Right atrium auricular region (tissue), 2 donors: ENCODE measurements around the gene PTPRD. TPM values are rescaled to one million over a fixed set of nuclear protein-coding genes. Genes with fewer than 3 reads are reported as not detected.

Experiments used
- DNase-seq: peaks from one replicate; pipeline ENCODE4 v3.0.0-alpha.2; 2019; ENCODE audit warnings: low spot score
- H3K27ac ChIP-seq, 2 donors: fragments of 200-600 bp; sonication (generic); 1 replicate in 1 of 2; 2 replicates in 1 of 2; pipeline ENCODE4 v1.5.1; 2016 to 2019
- H3K27me3 ChIP-seq, 2 donors: fragments of 200-600 bp; sonication (generic); one replicate each; pipeline versions ENCODE4 v1.5.1 to v1.6.0; 2017 to 2019
- H3K36me3 ChIP-seq: fragments of 200-600 bp; sonication (generic); one replicate; pipeline ENCODE4 v1.5.1; 2016
- H3K4me1 ChIP-seq, 2 donors: fragments of 200-600 bp; sonication (generic); one replicate each; pipeline versions ENCODE4 v1.5.1 to v1.6.0; 2017 to 2019
- H3K4me3 ChIP-seq, 2 donors: fragments of 200-600 bp; sonication (generic); 1 replicate in 1 of 2; 2 replicates in 1 of 2; pipeline ENCODE4 v1.5.1; 2017 to 2019; ENCODE audit warnings: mild to moderate bottlenecking in 1 of 2, moderate library complexity in 1 of 2
- H3K9me3 ChIP-seq, 2 donors: fragments of 200-600 bp; sonication (generic); one replicate each; pipeline ENCODE4 v1.5.1; 2019
- CTCF ChIP-seq, 2 donors: fragments of 200-600 bp; sonication (generic); IDR thresholded peaks; one replicate each; pipeline ENCODE4 v1.5.1; 2019; ENCODE audit warnings: antibody characterized with exemption in 2 of 2
- total RNA-seq, 2 donors: library from RNA; depleted of rRNA; stranded (reverse); fragments of >200 nt; gene quantifications; one replicate each; pipeline ENCODE4 v1.1.0, GENCODE V29; 2016

PTPRD gene
- total RNA-seq, 2 donors from 2014 or later, result 5.5 to 6.6 TPM

GRCh38 chr9:10005206-10005605, 607.6 kb downstream of the PTPRD start:
- H3K9me3 ChIP-seq, result no peaks in the 10 kb centered on the region
- TF ChIP-seq CTCF (IDR thresholded peaks at IDR 0.05), result no peak
- H3K4me3 ChIP-seq, result no peak overlapping the region
- no peaks in the 10 kb centered on the region for H3K4me1 ChIP-seq
- no peak for DNase-seq
- no peak overlapping the region for H3K27ac ChIP-seq
- no peaks in the 10 kb centered on the region for H3K27me3 ChIP-seq
- H3K36me3 ChIP-seq, result no peaks in the 10 kb centered on the region

DNA sequence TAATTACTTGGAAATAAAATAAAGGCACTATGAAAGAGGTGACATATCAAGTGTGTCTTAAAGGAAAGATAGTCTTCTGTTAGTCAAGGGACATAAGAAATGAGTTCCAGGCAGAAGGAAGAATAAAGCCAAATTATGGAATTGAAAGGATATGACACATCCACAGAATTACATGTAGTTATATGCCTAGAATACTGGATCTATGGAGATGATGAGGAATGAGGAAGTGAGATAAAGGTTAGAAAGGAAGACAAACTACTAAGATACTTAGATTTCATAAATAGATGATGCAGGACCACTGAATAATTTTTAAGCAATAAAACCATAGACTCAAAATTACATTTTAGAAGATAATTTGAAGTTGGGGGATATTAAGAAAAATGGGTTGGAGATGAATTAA, 609.8 kb downstream of the PTPRD start:
- Histone ChIP-seq H3K27ac (no peak overlapping the region), H3K4me1 (no peaks in the 10 kb centered on the region), H3K27me3 (no peaks in the 10 kb centered on the region), H3K4me3 (no peak overlapping the region), H3K36me3 (no peaks in the 10 kb centered on the region), H3K9me3 (no peaks in the 10 kb centered on the region)
- TF ChIP-seq CTCF (IDR thresholded peaks at IDR 0.05), result no peak
- DNase-seq, result no peak

- no peak for DNase-seq
- H3K4me3 ChIP-seq, result no peak overlapping the region
- no peaks in the 10 kb centered on the region for H3K9me3 ChIP-seq
- H3K36me3 ChIP-seq, result no peaks in the 10 kb centered on the region
- no peak overlapping the region for H3K27ac ChIP-seq
- no peaks in the 10 kb centered on the region for H3K27me3 ChIP-seq
- TF ChIP-seq CTCF (IDR thresholded peaks at IDR 0.05), result no peak
- H3K4me1 ChIP-seq, result no peaks in the 10 kb centered on the region
Measured at GRCh38 chr9:10000669-10001068, 612.1 kb downstream of the PTPRD start.

GRCh38 chr9:9998491-9999287, 614.1 kb downstream of the PTPRD start:
- H3K27me3 ChIP-seq, result no peaks in the 10 kb centered on the region
- no peak for DNase-seq
- H3K9me3 ChIP-seq, result no peaks in the 10 kb centered on the region
- peak in 1 of 2 donors; percentile 32 for TF ChIP-seq CTCF (IDR thresholded peaks at IDR 0.05)
- no peak overlapping the region for H3K27ac ChIP-seq
- H3K4me1 ChIP-seq, result no peaks in the 10 kb centered on the region
- H3K4me3 ChIP-seq, result no peak overlapping the region
- H3K36me3 ChIP-seq, result no peaks in the 10 kb centered on the region

GRCh38 chr9:9997585-9997984, 615.2 kb downstream of the PTPRD start:
- no peak for DNase-seq
- H3K4me1 ChIP-seq, result no peaks in the 10 kb centered on the region
- TF ChIP-seq CTCF (IDR thresholded peaks at IDR 0.05), result no peak

GRCh38 chr9:9996259-9996658, 616.5 kb downstream of the PTPRD start:
- no peaks in the 10 kb centered on the region for H3K36me3 ChIP-seq
- H3K4me1 ChIP-seq, result no peaks in the 10 kb centered on the region
- no peak overlapping the region for H3K27ac ChIP-seq
- H3K27me3 ChIP-seq, result no peaks in the 10 kb centered on the region
- H3K4me3 ChIP-seq, result no peak overlapping the region
- no peak for DNase-seq
- no peak for TF ChIP-seq CTCF (IDR thresholded peaks at IDR 0.05)
- H3K9me3 ChIP-seq, result no peaks in the 10 kb centered on the region

More at GRCh38 chr9:9997585-9997984, 615.2 kb downstream of the PTPRD start:
- H3K4me3 ChIP-seq, result no peak overlapping the region
- no peaks in the 10 kb centered on the region for H3K27me3 ChIP-seq
- no peaks in the 10 kb centered on the region for H3K9me3 ChIP-seq
- H3K36me3 ChIP-seq, result no peaks in the 10 kb centered on the region
- H3K27ac ChIP-seq, result no peak overlapping the region
